PFSK-1 (cell line): ENCODE results near the gene ZEB1.

Experiments
- POLR2AphosphoS5 ChIP-seq: IDR thresholded peaks from 2 replicates; pipeline ENCODE4 v1.6.1; 2012; ENCODE audit warnings: low read depth, mild to moderate bottlenecking, control low read depth, low read length, moderate library complexity
- TAF1 ChIP-seq: IDR thresholded peaks from 2 replicates; pipeline ENCODE4 v1.6.1; 2012; ENCODE audit warnings: low read length, control low read depth, borderline replicate concordance; ENCODE audit not compliant: insufficient read depth

DNA sequence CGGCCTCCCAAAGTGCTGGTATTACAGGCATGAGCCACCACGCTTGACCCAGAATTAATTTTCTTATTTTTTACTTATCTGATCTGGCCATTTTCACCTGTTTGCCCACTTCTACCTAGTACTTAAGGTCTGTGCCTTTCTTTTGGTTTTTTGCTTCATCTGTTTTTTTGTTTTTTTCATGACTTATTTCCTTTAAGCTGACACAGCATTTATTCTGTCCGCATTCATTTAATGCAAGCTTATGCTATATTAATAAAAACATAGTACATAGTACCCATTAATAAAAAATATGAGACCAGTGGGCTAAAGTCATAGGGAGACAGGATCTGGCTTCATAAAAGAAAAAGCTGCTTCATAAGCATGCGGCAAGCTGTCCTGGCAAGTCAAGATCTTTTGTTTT lies 205.4 kb downstream of the ZEB1 start:
- TF ChIP-seq TAF1 (no peak), POLR2AphosphoS5 (no peak)
